ENCODE data around the gene RNF212.

Gene RNF212

GRCh38 chr4:1091561-1091995 is 21.8 kb downstream of the RNF212 start:
- Mint-ChIP-seq H3K4me3 (no peak overlapping the region), H3K36me3 (ENCODE audit: insufficient read depth) (peaks cover 3% of the 10 kb centered on the region), H3K27ac (no peak overlapping the region), H3K27me3 (peaks cover 0 to 22% of the 10 kb centered on the region in 2 donors), H3K4me1 (ENCODE audit: low read depth in 2 of 2) (peaks cover 0 to 9% of the 10 kb centered on the region in 2 donors), H3K9me3 (peaks cover 6 to 8% of the 10 kb centered on the region in 2 donors)
- ATAC-seq (replicated peaks) = no peak
- no peak for DNase-seq

GRCh38 chr4:1090465-1091440 is 22.6 kb downstream of the RNF212 start:
- ATAC-seq (replicated peaks) (no peak), DNase-seq (no peak)
- Mint-ChIP-seq H3K27ac (no peak overlapping the region), H3K4me3 (no peak overlapping the region), H3K9me3 (peaks cover 6 to 8% of the 10 kb centered on the region in 2 donors), H3K27me3 (peaks cover 0 to 22% of the 10 kb centered on the region in 2 donors), H3K4me1 (ENCODE audit: low read depth in 2 of 2) (peaks cover 0 to 11% of the 10 kb centered on the region in 2 donors), H3K36me3 (ENCODE audit: insufficient read depth) (peaks cover 3% of the 10 kb centered on the region)

GRCh38 chr4:1090036-1090435 is 23.3 kb downstream of the RNF212 start:
- Mint-ChIP-seq H3K27me3 (peaks cover 0 to 22% of the 10 kb centered on the region in 2 donors), H3K36me3 (ENCODE audit: insufficient read depth) (peaks cover 3% of the 10 kb centered on the region), H3K27ac (peak overlapping the region in 1 of 2 donors; percentile 35), H3K4me1 (ENCODE audit: low read depth in 2 of 2) (peaks cover 0 to 14% of the 10 kb centered on the region in 2 donors), H3K9me3 (peaks cover 6 to 8% of the 10 kb centered on the region in 2 donors), H3K4me3 (no peak overlapping the region)
- DNase-seq (no peak), ATAC-seq (replicated peaks) (no peak)

- Mint-ChIP-seq H3K36me3 (ENCODE audit: insufficient read depth) (no peaks in the 10 kb centered on the region), H3K9me3 (peaks cover 6 to 8% of the 10 kb centered on the region in 2 donors), H3K27ac (peak overlapping the region; percentile 39 to 81), H3K4me1 (ENCODE audit: low read depth in 2 of 2) (peaks cover 4 to 17% of the 10 kb centered on the region in 2 donors), H3K27me3 (peaks cover 8 to 18% of the 10 kb centered on the region in 2 donors), H3K4me3 (peak overlapping the region in 1 of 2 donors; percentile 4)
- DNase-seq = peak; percentile 15 to 43 (median 28)
- ATAC-seq (replicated peaks) = peak; percentile 95
Measured at GRCh38 chr4:1087371-1087770, 26.0 kb downstream of the RNF212 start.

GRCh38 chr4:1086011-1086410 is 27.4 kb downstream of the RNF212 start:
- no peak overlapping the region for H3K4me3 Mint-ChIP-seq
- no peak for ATAC-seq (replicated peaks)
- H3K4me1 Mint-ChIP-seq (ENCODE audit: low read depth in 2 of 2) = peaks cover 11 to 17% of the 10 kb centered on the region in 2 donors
- H3K36me3 Mint-ChIP-seq (ENCODE audit: insufficient read depth) = peaks cover 3% of the 10 kb centered on the region
- H3K27me3 Mint-ChIP-seq = peaks cover 21 to 26% of the 10 kb centered on the region in 2 donors
- H3K27ac Mint-ChIP-seq = peak overlapping the region; percentile 0 to 67
- no peak for DNase-seq
- peaks cover 6 to 8% of the 10 kb centered on the region in 2 donors for H3K9me3 Mint-ChIP-seq

- DNase-seq (no peak), ATAC-seq (replicated peaks) (no peak)
- Mint-ChIP-seq H3K36me3 (ENCODE audit: insufficient read depth) (peaks cover 3% of the 10 kb centered on the region), H3K4me3 (no peak overlapping the region), H3K4me1 (ENCODE audit: low read depth in 2 of 2) (peaks cover 17% of the 10 kb centered on the region in 2 donors), H3K27ac (peak overlapping the region in 1 of 2 donors; percentile 67), H3K27me3 (peaks cover 27 to 32% of the 10 kb centered on the region in 2 donors), H3K9me3 (peaks cover 6 to 8% of the 10 kb centered on the region in 2 donors)
Measured at GRCh38 chr4:1085404-1085799, 28.0 kb downstream of the RNF212 start.

- Mint-ChIP-seq H3K4me3 (no peak overlapping the region), H3K36me3 (ENCODE audit: insufficient read depth) (peaks cover 3% of the 10 kb centered on the region), H3K27me3 (peaks cover 31 to 37% of the 10 kb centered on the region in 2 donors), H3K4me1 (ENCODE audit: low read depth in 2 of 2) (peaks cover 17% of the 10 kb centered on the region in 2 donors), H3K27ac (peak overlapping the region in 1 of 2 donors; percentile 67), H3K9me3 (peaks cover 6 to 8% of the 10 kb centered on the region in 2 donors)
- DNase-seq = no peak
- no peak for ATAC-seq (replicated peaks)
Measured at GRCh38 chr4:1084796-1085403, 28.5 kb downstream of the RNF212 start.

- Mint-ChIP-seq H3K27me3 (peaks cover 34 to 42% of the 10 kb centered on the region in 2 donors), H3K4me3 (no peak overlapping the region), H3K4me1 (ENCODE audit: low read depth in 2 of 2) (peaks cover 17% of the 10 kb centered on the region in 2 donors), H3K27ac (no peak overlapping the region), H3K9me3 (peaks cover 4 to 6% of the 10 kb centered on the region in 2 donors), H3K36me3 (ENCODE audit: insufficient read depth) (peaks cover 3% of the 10 kb centered on the region)
- ATAC-seq (replicated peaks) (no peak), DNase-seq (no peak)
Measured at GRCh38 chr4:1084394-1084793, 29.0 kb downstream of the RNF212 start.

- DNase-seq (no peak), ATAC-seq (replicated peaks) (peak; percentile 10)
- Mint-ChIP-seq H3K4me3 (no peak overlapping the region), H3K27ac (no peak overlapping the region), H3K27me3 (peaks cover 34 to 53% of the 10 kb centered on the region in 2 donors), H3K4me1 (ENCODE audit: low read depth in 2 of 2) (peaks cover 10 to 17% of the 10 kb centered on the region in 2 donors), H3K36me3 (ENCODE audit: insufficient read depth) (peaks cover 3% of the 10 kb centered on the region), H3K9me3 (peaks cover 0 to under 1% of the 10 kb centered on the region in 2 donors)
Measured at GRCh38 chr4:1082215-1083182, 30.9 kb downstream of the RNF212 start.

GRCh38 chr4:1081689-1082040 is 31.7 kb downstream of the RNF212 start:
- Mint-ChIP-seq H3K27ac (no peak overlapping the region), H3K27me3 (peaks cover 34 to 57% of the 10 kb centered on the region in 2 donors), H3K9me3 (no peaks in the 10 kb centered on the region), H3K36me3 (ENCODE audit: insufficient read depth) (peaks cover 3% of the 10 kb centered on the region), H3K4me1 (ENCODE audit: low read depth in 2 of 2) (peaks cover 9 to 17% of the 10 kb centered on the region in 2 donors), H3K4me3 (no peak overlapping the region)
- DNase-seq (no peak), ATAC-seq (replicated peaks) (peak; percentile 53)

- Mint-ChIP-seq H3K9me3 (no peaks in the 10 kb centered on the region), H3K36me3 (ENCODE audit: insufficient read depth) (peaks cover 3% of the 10 kb centered on the region), H3K27ac (no peak overlapping the region), H3K4me3 (no peak overlapping the region), H3K27me3 (peaks cover 34 to 57% of the 10 kb centered on the region in 2 donors), H3K4me1 (ENCODE audit: low read depth in 2 of 2) (peaks cover 9 to 17% of the 10 kb centered on the region in 2 donors)
- DNase-seq = no peak
- peak; percentile 82 for ATAC-seq (replicated peaks)
Measured at GRCh38 chr4:1080961-1081688, 32.2 kb downstream of the RNF212 start.

GRCh38 chr4:1080432-1080831 is 32.9 kb downstream of the RNF212 start:
- no peak for DNase-seq
- no peak for ATAC-seq (replicated peaks)
- Mint-ChIP-seq H3K4me3 (no peak overlapping the region), H3K36me3 (ENCODE audit: insufficient read depth) (peaks cover 3% of the 10 kb centered on the region), H3K4me1 (ENCODE audit: low read depth in 2 of 2) (peaks cover 3 to 17% of the 10 kb centered on the region in 2 donors), H3K27me3 (peaks cover 34 to 57% of the 10 kb centered on the region in 2 donors), H3K9me3 (no peaks in the 10 kb centered on the region), H3K27ac (no peak overlapping the region)
